Liver (tissue), 3 donors: ENCODE results near the gene ZNF565.

ENCODE experiments used
- EGR1 ChIP-seq, 2 donors: IDR thresholded peaks; 2 replicates each; pipeline ENCODE4 v1.6.1; 2016 to 2018; ENCODE audit warnings: antibody characterized with exemption in 2 of 2, low read depth in 2 of 2
- JUND ChIP-seq, 2 donors: IDR thresholded peaks; 2 replicates each; pipeline ENCODE4 v1.6.1; 2016; ENCODE audit warnings: antibody characterized with exemption in 2 of 2
- RAD21 ChIP-seq, 2 donors: IDR thresholded peaks; 2 replicates each; pipeline ENCODE4 v1.6.1; 2016; ENCODE audit warnings: antibody characterized with exemption in 2 of 2, mild to moderate bottlenecking in 2 of 2
- SP1 ChIP-seq: IDR thresholded peaks from 2 replicates; pipeline ENCODE4 v1.6.1; 2018; ENCODE audit warnings: antibody characterized with exemption, mild to moderate bottlenecking
- TAF1 ChIP-seq: conservative IDR thresholded peaks from 2 replicates; pipeline ENCODE4 v1.6.1; 2016; ENCODE audit warnings: antibody characterized with exemption, mild to moderate bottlenecking
- YY1 ChIP-seq: IDR thresholded peaks from 2 replicates; pipeline ENCODE4 v1.6.1; 2016; ENCODE audit warnings: antibody characterized with exemption, mild to moderate bottlenecking
- TF ChIP-seq, protein P1 (sequence below): fragments of 150-350 bp; IDR thresholded peaks from 2 replicates; pipeline ENCODE4 v1.5.1; 2017; ENCODE audit warnings: improper control_type of control experiment, low read depth, low read length; ENCODE audit not compliant: missing input control
- TF ChIP-seq, protein P2 (sequence below): IDR thresholded peaks from 2 replicates; pipeline ENCODE4 v1.6.1; 2016; ENCODE audit warnings: antibody characterized with exemption
- TF ChIP-seq, protein P3 (sequence below): IDR thresholded peaks from 2 replicates; pipeline ENCODE4 v1.6.1; 2016; ENCODE audit warnings: antibody characterized with exemption
- TF ChIP-seq, protein P4 (sequence below): IDR thresholded peaks from 2 replicates; pipeline ENCODE4 v1.6.1; 2016; ENCODE audit warnings: antibody characterized with exemption, mild to moderate bottlenecking
- TF ChIP-seq, protein P5 (sequence below): IDR thresholded peaks from 2 replicates; pipeline ENCODE4 v1.6.1; 2016; ENCODE audit warnings: antibody characterized with exemption
- donor health status: healthy.
- donor health status: healthy.

DNA sequence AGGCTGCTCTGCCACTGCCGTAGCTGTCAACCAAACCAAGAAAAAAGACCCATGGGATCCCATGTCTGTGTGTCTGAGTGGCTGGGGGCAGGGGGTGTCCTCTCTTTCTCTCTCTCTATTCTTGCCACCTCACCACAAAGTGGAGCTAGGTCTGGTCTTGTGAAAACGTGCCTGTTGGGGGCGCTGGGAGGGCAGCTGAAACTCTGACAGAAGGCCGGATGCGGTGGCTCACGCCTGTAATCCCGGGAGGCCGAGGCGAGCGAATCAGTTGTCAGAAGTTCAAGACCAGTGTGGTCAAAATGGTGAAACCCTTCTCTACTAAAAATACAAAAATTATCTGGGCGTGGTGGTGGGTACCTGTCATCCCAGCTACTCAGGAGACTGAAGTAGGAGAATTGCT, 29.6 kb upstream of the ZNF565 start:
- TF ChIP-seq, protein P1, sequence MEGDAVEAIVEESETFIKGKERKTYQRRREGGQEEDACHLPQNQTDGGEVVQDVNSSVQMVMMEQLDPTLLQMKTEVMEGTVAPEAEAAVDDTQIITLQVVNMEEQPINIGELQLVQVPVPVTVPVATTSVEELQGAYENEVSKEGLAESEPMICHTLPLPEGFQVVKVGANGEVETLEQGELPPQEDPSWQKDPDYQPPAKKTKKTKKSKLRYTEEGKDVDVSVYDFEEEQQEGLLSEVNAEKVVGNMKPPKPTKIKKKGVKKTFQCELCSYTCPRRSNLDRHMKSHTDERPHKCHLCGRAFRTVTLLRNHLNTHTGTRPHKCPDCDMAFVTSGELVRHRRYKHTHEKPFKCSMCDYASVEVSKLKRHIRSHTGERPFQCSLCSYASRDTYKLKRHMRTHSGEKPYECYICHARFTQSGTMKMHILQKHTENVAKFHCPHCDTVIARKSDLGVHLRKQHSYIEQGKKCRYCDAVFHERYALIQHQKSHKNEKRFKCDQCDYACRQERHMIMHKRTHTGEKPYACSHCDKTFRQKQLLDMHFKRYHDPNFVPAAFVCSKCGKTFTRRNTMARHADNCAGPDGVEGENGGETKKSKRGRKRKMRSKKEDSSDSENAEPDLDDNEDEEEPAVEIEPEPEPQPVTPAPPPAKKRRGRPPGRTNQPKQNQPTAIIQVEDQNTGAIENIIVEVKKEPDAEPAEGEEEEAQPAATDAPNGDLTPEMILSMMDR = no peak
- TF ChIP-seq, protein P2, sequence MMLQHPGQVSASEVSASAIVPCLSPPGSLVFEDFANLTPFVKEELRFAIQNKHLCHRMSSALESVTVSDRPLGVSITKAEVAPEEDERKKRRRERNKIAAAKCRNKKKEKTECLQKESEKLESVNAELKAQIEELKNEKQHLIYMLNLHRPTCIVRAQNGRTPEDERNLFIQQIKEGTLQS = no peak
- no peak for TF ChIP-seq EGR1 (IDR thresholded peaks at IDR 0.05; ENCODE audit: low read depth in 2 of 2)
- TF ChIP-seq, protein P3, sequence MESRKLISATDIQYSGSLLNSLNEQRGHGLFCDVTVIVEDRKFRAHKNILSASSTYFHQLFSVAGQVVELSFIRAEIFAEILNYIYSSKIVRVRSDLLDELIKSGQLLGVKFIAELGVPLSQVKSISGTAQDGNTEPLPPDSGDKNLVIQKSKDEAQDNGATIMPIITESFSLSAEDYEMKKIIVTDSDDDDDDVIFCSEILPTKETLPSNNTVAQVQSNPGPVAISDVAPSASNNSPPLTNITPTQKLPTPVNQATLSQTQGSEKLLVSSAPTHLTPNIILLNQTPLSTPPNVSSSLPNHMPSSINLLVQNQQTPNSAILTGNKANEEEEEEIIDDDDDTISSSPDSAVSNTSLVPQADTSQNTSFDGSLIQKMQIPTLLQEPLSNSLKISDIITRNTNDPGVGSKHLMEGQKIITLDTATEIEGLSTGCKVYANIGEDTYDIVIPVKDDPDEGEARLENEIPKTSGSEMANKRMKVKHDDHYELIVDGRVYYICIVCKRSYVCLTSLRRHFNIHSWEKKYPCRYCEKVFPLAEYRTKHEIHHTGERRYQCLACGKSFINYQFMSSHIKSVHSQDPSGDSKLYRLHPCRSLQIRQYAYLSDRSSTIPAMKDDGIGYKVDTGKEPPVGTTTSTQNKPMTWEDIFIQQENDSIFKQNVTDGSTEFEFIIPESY = no peak
- no peak for TF ChIP-seq JUND (IDR thresholded peaks at IDR 0.05)
- TF ChIP-seq, protein P4, sequence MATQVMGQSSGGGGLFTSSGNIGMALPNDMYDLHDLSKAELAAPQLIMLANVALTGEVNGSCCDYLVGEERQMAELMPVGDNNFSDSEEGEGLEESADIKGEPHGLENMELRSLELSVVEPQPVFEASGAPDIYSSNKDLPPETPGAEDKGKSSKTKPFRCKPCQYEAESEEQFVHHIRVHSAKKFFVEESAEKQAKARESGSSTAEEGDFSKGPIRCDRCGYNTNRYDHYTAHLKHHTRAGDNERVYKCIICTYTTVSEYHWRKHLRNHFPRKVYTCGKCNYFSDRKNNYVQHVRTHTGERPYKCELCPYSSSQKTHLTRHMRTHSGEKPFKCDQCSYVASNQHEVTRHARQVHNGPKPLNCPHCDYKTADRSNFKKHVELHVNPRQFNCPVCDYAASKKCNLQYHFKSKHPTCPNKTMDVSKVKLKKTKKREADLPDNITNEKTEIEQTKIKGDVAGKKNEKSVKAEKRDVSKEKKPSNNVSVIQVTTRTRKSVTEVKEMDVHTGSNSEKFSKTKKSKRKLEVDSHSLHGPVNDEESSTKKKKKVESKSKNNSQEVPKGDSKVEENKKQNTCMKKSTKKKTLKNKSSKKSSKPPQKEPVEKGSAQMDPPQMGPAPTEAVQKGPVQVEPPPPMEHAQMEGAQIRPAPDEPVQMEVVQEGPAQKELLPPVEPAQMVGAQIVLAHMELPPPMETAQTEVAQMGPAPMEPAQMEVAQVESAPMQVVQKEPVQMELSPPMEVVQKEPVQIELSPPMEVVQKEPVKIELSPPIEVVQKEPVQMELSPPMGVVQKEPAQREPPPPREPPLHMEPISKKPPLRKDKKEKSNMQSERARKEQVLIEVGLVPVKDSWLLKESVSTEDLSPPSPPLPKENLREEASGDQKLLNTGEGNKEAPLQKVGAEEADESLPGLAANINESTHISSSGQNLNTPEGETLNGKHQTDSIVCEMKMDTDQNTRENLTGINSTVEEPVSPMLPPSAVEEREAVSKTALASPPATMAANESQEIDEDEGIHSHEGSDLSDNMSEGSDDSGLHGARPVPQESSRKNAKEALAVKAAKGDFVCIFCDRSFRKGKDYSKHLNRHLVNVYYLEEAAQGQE = no peak
- TF ChIP-seq, protein P5, sequence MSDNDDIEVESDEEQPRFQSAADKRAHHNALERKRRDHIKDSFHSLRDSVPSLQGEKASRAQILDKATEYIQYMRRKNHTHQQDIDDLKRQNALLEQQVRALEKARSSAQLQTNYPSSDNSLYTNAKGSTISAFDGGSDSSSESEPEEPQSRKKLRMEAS = no peak
- TF ChIP-seq RAD21 (IDR thresholded peaks at IDR 0.05) = no peak
- TF ChIP-seq YY1 = no peak
- no peak for TF ChIP-seq TAF1
- no peak for TF ChIP-seq SP1
